ENCODE measurements around the gene CNPY1. TPM values are rescaled to one million over a fixed set of nuclear protein-coding genes. Genes with fewer than 3 reads are reported as not detected.
"Not testable (repeated sequence)": the region's sequence is repeated elsewhere in the genome, so short reads cannot be mapped to it uniquely, and the experiment has no call there.

The CNPY1 gene
- total and polyA plus RNA-seq, 7 experiments from 2014 or later = not detected

GRCh38 chr7:155567646-155568332 is 21.4 kb upstream of the CNPY1 start:
- Mint-ChIP-seq H3K4me1 (peaks cover 0 to 1% (median 0%) of the 10 kb centered on the region in 7 donors), H3K27me3 (peaks cover 0 to 9% (median 0%) of the 10 kb centered on the region in 5 donors), H3K9me3 (peaks cover 0 to 1% (median 0%) of the 10 kb centered on the region in 11 donors), H3K36me3 (no peaks in the 10 kb centered on the region), H3K27ac (no peak overlapping the region), H3K4me3 (no peak overlapping the region)
- Histone ChIP-seq H3K36me3 (ENCODE audit: control insufficient read depth in 2 of 3, insufficient read depth in 3 of 3, low read length in 3 of 3) (no peaks in the 10 kb centered on the region), H3K4me1 (ENCODE audit: control insufficient read depth in 2 of 2, insufficient read depth in 2 of 2, low read length in 2 of 2) (no peaks in the 10 kb centered on the region), H3K27ac (ENCODE audit: low read depth, low read length) (no peak overlapping the region), H3K9me3 (ENCODE audit: control insufficient read depth in 2 of 3, low read length in 3 of 3) (no peaks in the 10 kb centered on the region), H3K4me3 (ENCODE audit: low read length) (no peak overlapping the region), H3K27me3 (ENCODE audit: control insufficient read depth in 2 of 2, insufficient read depth in 2 of 2, low read length in 2 of 2) (no peaks in the 10 kb centered on the region)
- ChIA-PET CTCF (no interaction called here), POLR2A (no interaction called here)
- DNase-seq = no peak
- intact Hi-C loops (cut with micrococcal nuclease) = no loop called here
- no peak for ATAC-seq

GRCh38 chr7:155566011-155566836 is 19.9 kb upstream of the CNPY1 start:
- DNase-seq (no peak), ATAC-seq (no peak)
- Histone ChIP-seq H3K27me3 (ENCODE audit: control insufficient read depth in 2 of 2, insufficient read depth in 2 of 2, low read length in 2 of 2) (no peaks in the 10 kb centered on the region), H3K9me3 (ENCODE audit: control insufficient read depth in 2 of 3, low read length in 3 of 3) (no peaks in the 10 kb centered on the region), H3K27ac (ENCODE audit: low read depth, low read length) (no peak overlapping the region), H3K4me1 (ENCODE audit: control insufficient read depth in 2 of 2, insufficient read depth in 2 of 2, low read length in 2 of 2) (no peaks in the 10 kb centered on the region), H3K4me3 (ENCODE audit: low read length) (no peak overlapping the region), H3K36me3 (ENCODE audit: control insufficient read depth in 2 of 3, insufficient read depth in 3 of 3, low read length in 3 of 3) (no peaks in the 10 kb centered on the region)
- Mint-ChIP-seq H3K36me3 (no peaks in the 10 kb centered on the region), H3K4me3 (no peak overlapping the region), H3K9me3 (peaks cover 0 to 1% (median 0%) of the 10 kb centered on the region in 11 donors), H3K4me1 (peaks cover 0 to 5% (median 0%) of the 10 kb centered on the region in 7 donors), H3K27ac (no peak overlapping the region), H3K27me3 (peaks cover 0 to 3% (median 3%) of the 10 kb centered on the region in 5 donors)
- CTCF ChIA-PET = no interaction called here
- POLR2A ChIA-PET = no interaction called here
- intact Hi-C loops (cut with micrococcal nuclease) = no loop called here

- H3K36me3 ChIP-seq (ENCODE audit: control insufficient read depth in 2 of 3, insufficient read depth in 3 of 3, low read length in 3 of 3) = no peaks in the 10 kb centered on the region
- DNase-seq = no peak
- no peaks in the 10 kb centered on the region for H3K9me3 ChIP-seq (ENCODE audit: control insufficient read depth in 2 of 3, low read length in 3 of 3)
- H3K4me3 ChIP-seq (ENCODE audit: low read length) = no peak overlapping the region
- H3K27ac Mint-ChIP-seq = no peak overlapping the region
- H3K9me3 Mint-ChIP-seq = peaks cover 0 to 1% (median 0%) of the 10 kb centered on the region in 11 donors
- no peaks in the 10 kb centered on the region for H3K27me3 ChIP-seq (ENCODE audit: control insufficient read depth in 2 of 2, insufficient read depth in 2 of 2, low read length in 2 of 2)
- H3K4me3 Mint-ChIP-seq = no peak overlapping the region
- H3K4me1 Mint-ChIP-seq = peaks cover 0 to 6% (median 0%) of the 10 kb centered on the region in 7 donors
- no peak overlapping the region for H3K27ac ChIP-seq (ENCODE audit: low read depth, low read length)
- intact Hi-C loops (cut with micrococcal nuclease) = no loop called here
- ChIA-PET CTCF (no interaction called here), POLR2A (no interaction called here)
- H3K27me3 Mint-ChIP-seq = peaks cover 0 to 5% (median 3%) of the 10 kb centered on the region in 5 donors
- H3K4me1 ChIP-seq (ENCODE audit: control insufficient read depth in 2 of 2, insufficient read depth in 2 of 2, low read length in 2 of 2) = no peaks in the 10 kb centered on the region
- H3K36me3 Mint-ChIP-seq = no peaks in the 10 kb centered on the region
- no peak for ATAC-seq
Measured at GRCh38 chr7:155565596-155565995, 19.2 kb upstream of the CNPY1 start.

GRCh38 chr7:155562976-155563375 is 16.6 kb upstream of the CNPY1 start:
- H3K4me1 ChIP-seq (ENCODE audit: control insufficient read depth in 2 of 2, insufficient read depth in 2 of 2, low read length in 2 of 2); DNase-seq; POLR2A ChIA-PET; H3K4me3 ChIP-seq (ENCODE audit: low read length); ATAC-seq; H3K27ac Mint-ChIP-seq; H3K27ac ChIP-seq (ENCODE audit: low read depth, low read length); H3K27me3 ChIP-seq (ENCODE audit: control insufficient read depth in 2 of 2, insufficient read depth in 2 of 2, low read length in 2 of 2); intact Hi-C loops (cut with micrococcal nuclease); H3K4me3 Mint-ChIP-seq; H3K9me3 Mint-ChIP-seq; CTCF ChIA-PET; H3K36me3 Mint-ChIP-seq; H3K36me3 ChIP-seq (ENCODE audit: control insufficient read depth in 2 of 3, insufficient read depth in 3 of 3, low read length in 3 of 3); H3K4me1 Mint-ChIP-seq; H3K9me3 ChIP-seq (ENCODE audit: control insufficient read depth in 2 of 3, low read length in 3 of 3): not testable (repeated sequence)
- peaks cover 0 to 20% (median 3%) of the 10 kb centered on the region in 5 donors for H3K27me3 Mint-ChIP-seq

GRCh38 chr7:155562106-155562505 is 15.7 kb upstream of the CNPY1 start:
- CTCF ChIA-PET = no interaction called here
- ATAC-seq (no peak), DNase-seq (no peak)
- Histone ChIP-seq H3K36me3 (ENCODE audit: control insufficient read depth in 2 of 3, insufficient read depth in 3 of 3, low read length in 3 of 3) (no peaks in the 10 kb centered on the region), H3K9me3 (ENCODE audit: control insufficient read depth in 2 of 3, low read length in 3 of 3) (no peaks in the 10 kb centered on the region), H3K27me3 (ENCODE audit: control insufficient read depth in 2 of 2, insufficient read depth in 2 of 2, low read length in 2 of 2) (no peaks in the 10 kb centered on the region), H3K4me1 (ENCODE audit: control insufficient read depth in 2 of 2, insufficient read depth in 2 of 2, low read length in 2 of 2) (no peaks in the 10 kb centered on the region), H3K27ac (ENCODE audit: low read depth, low read length) (no peak overlapping the region), H3K4me3 (ENCODE audit: low read length) (no peak overlapping the region)
- Mint-ChIP-seq H3K4me3 (no peak overlapping the region), H3K36me3 (no peaks in the 10 kb centered on the region), H3K4me1 (peaks cover 0 to 5% (median 0%) of the 10 kb centered on the region in 7 donors), H3K9me3 (peaks cover 0 to 2% (median 0%) of the 10 kb centered on the region in 11 donors), H3K27ac (no peak overlapping the region), H3K27me3 (peaks cover 0 to 23% (median 3%) of the 10 kb centered on the region in 5 donors)
- POLR2A ChIA-PET = no interaction called here
- intact Hi-C loops (cut with micrococcal nuclease) = no loop called here

- Mint-ChIP-seq H3K36me3 (no peaks in the 10 kb centered on the region), H3K27ac (no peak overlapping the region), H3K9me3 (peaks cover 0 to 2% (median 0%) of the 10 kb centered on the region in 11 donors), H3K4me3 (no peak overlapping the region), H3K27me3 (peaks cover 0 to 28% (median 3%) of the 10 kb centered on the region in 5 donors), H3K4me1 (peaks cover 0 to 5% (median 0%) of the 10 kb centered on the region in 7 donors)
- no peaks in the 10 kb centered on the region for H3K36me3 ChIP-seq (ENCODE audit: control insufficient read depth in 2 of 3, insufficient read depth in 3 of 3, low read length in 3 of 3)
- DNase-seq (no peak), ATAC-seq (no peak)
- CTCF ChIA-PET = no interaction called here
- no peak overlapping the region for H3K4me3 ChIP-seq (ENCODE audit: low read length)
- no peaks in the 10 kb centered on the region for H3K4me1 ChIP-seq (ENCODE audit: control insufficient read depth in 2 of 2, insufficient read depth in 2 of 2, low read length in 2 of 2)
- H3K27me3 ChIP-seq (ENCODE audit: control insufficient read depth in 2 of 2, insufficient read depth in 2 of 2, low read length in 2 of 2) = no peaks in the 10 kb centered on the region
- no peaks in the 10 kb centered on the region for H3K9me3 ChIP-seq (ENCODE audit: control insufficient read depth in 2 of 3, low read length in 3 of 3)
- POLR2A ChIA-PET = no interaction called here
- no peak overlapping the region for H3K27ac ChIP-seq (ENCODE audit: low read depth, low read length)
- intact Hi-C loops (cut with micrococcal nuclease) = no loop called here
Measured at GRCh38 chr7:155560982-155561686, 14.8 kb upstream of the CNPY1 start.
